ENCODE results near the gene LNX1. TPM values are rescaled to one million over a fixed set of nuclear protein-coding genes. Genes with fewer than 3 reads are reported as not detected.

LNX1 gene
- total and polyA plus RNA-seq, 2 of the 13 experiments (the other 11 are each of a cell fraction or from before 2014, with no cell fraction given) = 0.49 TPM

- CTCF ChIA-PET (ENCODE audit: low intra/inter-chr PET ratio, low total read pairs) = no interaction called here
- no peaks in the 10 kb centered on the region for H3K27me3 ChIP-seq (ENCODE audit: control insufficient read depth in 1 of 2, insufficient read depth in 2 of 2, low read length in 2 of 2)
- H3K36me3 ChIP-seq (replicated peaks in 1 of 2; ENCODE audit: control insufficient read depth in 1 of 2, insufficient read depth in 2 of 2, low read length in 2 of 2) = no peaks in the 10 kb centered on the region
- FAIRE-seq (no peak), DNase-seq (ENCODE audit: low spot score) (no peak), ATAC-seq (no peak)
- no peak overlapping the region for H3K27ac ChIP-seq (ENCODE audit: extremely low read length, insufficient read depth, low read length)
- H3K9ac ChIP-seq (ENCODE audit: insufficient read depth, low read depth, low read length) = no peak overlapping the region
- no peak overlapping the region for H2AFZ ChIP-seq (ENCODE audit: low read length)
- no peaks in the 10 kb centered on the region for H3K4me1 ChIP-seq (ENCODE audit: insufficient read depth, low read length)
- H3K79me2 ChIP-seq (ENCODE audit: insufficient read depth, low read length) = no peaks in the 10 kb centered on the region
- TF ChIP-seq PAWR (CRISPR knock-in tag; IDR thresholded peaks at IDR 0.05; ENCODE audit: borderline replicate concordance) (no peak), ZNF138 (CRISPR knock-in tag; IDR thresholded peaks at IDR 0.05; ENCODE audit: low read depth) (no peak), ZBED4 (CRISPR knock-in tag; IDR thresholded peaks at IDR 0.05; ENCODE audit: borderline replicate concordance) (no peak), MAFK (conservative IDR thresholded peaks at IDR 0.05 in 1 of 2, IDR thresholded peaks at IDR 0.05 in 1 of 2; ENCODE audit: low read length in 2 of 2) (peak; percentile 60 to 77), ZBTB38 (CRISPR knock-in tag; IDR thresholded peaks at IDR 0.05) (no peak), ELF4 (CRISPR knock-in tag; IDR thresholded peaks at IDR 0.05; ENCODE audit: borderline replicate concordance) (no peak), MXD1 (CRISPR knock-in tag; IDR thresholded peaks at IDR 0.05) (no peak), ZNF557 (CRISPR knock-in tag; IDR thresholded peaks at IDR 0.05) (no peak), RFXANK (CRISPR knock-in tag; IDR thresholded peaks at IDR 0.05) (no peak), KLF6 (CRISPR knock-in tag; IDR thresholded peaks at IDR 0.05) (no peak), ASH2L (IDR thresholded peaks at IDR 0.05; ENCODE audit: insufficient read length, low read depth, low read length) (no peak), HNRNPUL1 (IDR thresholded peaks at IDR 0.05; ENCODE audit: low read depth, low read length) (no peak), MAFF (IDR thresholded peaks at IDR 0.05; ENCODE audit: low read depth, low read length) (peak; percentile 58)
- POLR2A ChIA-PET = no interaction called here
- in situ Hi-C loops (cut with HindIII; ENCODE audit: extremely low pct_ligation_motif_present, low pct_unique_long_range_greater_than_20kb) = no loop called here
- intact Hi-C loops (cut with micrococcal nuclease; ENCODE audit: unreplicated experiment) = no loop called here
- no peak overlapping the region for H3K4me3 ChIP-seq (replicated peaks in 1 of 3; ENCODE audit: insufficient read depth in 1 of 3, low read depth in 2 of 3, low read length in 3 of 3)
- H3K4me2 ChIP-seq (ENCODE audit: low read depth, low read length) = no peak overlapping the region
- 58% methylated on average over 4 of the region's 4 CpGs for WGBS (ENCODE audit: low lambda C conversion rate)
- BruUV-seq (replicated peaks) = no TSS peak
- no peaks in the 10 kb centered on the region for H3K9me3 ChIP-seq (ENCODE audit: low read length)
- H4K20me1 ChIP-seq (ENCODE audit: insufficient read depth, low read length) = no peaks in the 10 kb centered on the region
These were observed 63.4 kb downstream of the LNX1 start for GRCh38 chr4:53527930-53528329.

Data from HepG2 (cell line).